GM10266 (cell line): Measurements from ENCODE around the gene HCN1.
"Not testable (repeated sequence)": the region's sequence is repeated elsewhere in the genome, so short reads cannot be mapped to it uniquely, and the experiment has no call there.

Source experiments
- DNase-seq: peaks from one replicate; pipeline ENCODE4 v3.0.0; 2012; ENCODE audit errors: extremely low spot score
- CTCF ChIP-seq: IDR thresholded peaks from 2 replicates; pipeline ENCODE4 v1.5.1; 2012; ENCODE audit warnings: mild to moderate bottlenecking, low read depth; ENCODE audit not compliant: control insufficient read depth, insufficient read depth; ENCODE audit errors: missing control alignments

Gene HCN1

GRCh38 chr5:45355189-45355992 lies 340.8 kb downstream of the HCN1 start:
- TF ChIP-seq CTCF: no peak
- no peak for DNase-seq

GRCh38 chr5:45336464-45336863 lies 359.7 kb downstream of the HCN1 start:
- no peak for TF ChIP-seq CTCF

GRCh38 chr5:45335978-45336377 lies 360.2 kb downstream of the HCN1 start:
- no peak for DNase-seq
- TF ChIP-seq CTCF: no peak

More at GRCh38 chr5:45336464-45336863, 359.7 kb downstream of the HCN1 start:
- DNase-seq: no peak

- TF ChIP-seq CTCF: no peak
- no peak for DNase-seq
These were observed 360.8 kb downstream of the HCN1 start for GRCh38 chr5:45335346-45335745.

- no peak for TF ChIP-seq CTCF
- no peak for DNase-seq
These were observed 361.2 kb downstream of the HCN1 start for GRCh38 chr5:45334939-45335338.

- not testable (repeated sequence) for DNase-seq
These were observed 383.6 kb downstream of the HCN1 start for GRCh38 chr5:45312627-45313026.

GRCh38 chr5:45295231-45295630 lies 400.9 kb downstream of the HCN1 start:
- TF ChIP-seq CTCF: no peak
- no peak for DNase-seq
